Effector CD8-positive, alpha-beta T cell (primary cell): ENCODE results near the gene SRGAP1.

Source experiments
- DNase-seq: peaks from one replicate; lab custom pipeline; 2025; lab: John Stamatoyannopoulos, UW

SRGAP1 gene

DNA sequence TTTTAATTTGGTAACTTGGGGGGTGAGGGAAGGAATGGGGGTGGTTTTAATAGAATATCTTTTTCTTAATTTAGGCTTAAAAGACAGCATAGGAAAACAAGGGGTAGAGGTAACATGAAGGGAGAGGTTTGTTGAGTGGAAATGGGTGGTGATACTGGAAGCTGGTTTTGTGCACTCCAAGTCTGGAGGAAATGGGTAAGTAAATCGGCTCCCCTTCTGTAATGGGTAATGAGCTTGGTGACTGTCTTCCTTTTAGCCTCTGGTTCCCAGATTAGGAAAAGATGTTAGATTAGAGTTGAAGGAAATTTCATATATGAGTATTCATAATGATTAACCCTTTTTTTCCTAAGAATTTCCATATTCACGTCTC is 122.1 kb downstream of the SRGAP1 start:
- no peak for DNase-seq

DNA sequence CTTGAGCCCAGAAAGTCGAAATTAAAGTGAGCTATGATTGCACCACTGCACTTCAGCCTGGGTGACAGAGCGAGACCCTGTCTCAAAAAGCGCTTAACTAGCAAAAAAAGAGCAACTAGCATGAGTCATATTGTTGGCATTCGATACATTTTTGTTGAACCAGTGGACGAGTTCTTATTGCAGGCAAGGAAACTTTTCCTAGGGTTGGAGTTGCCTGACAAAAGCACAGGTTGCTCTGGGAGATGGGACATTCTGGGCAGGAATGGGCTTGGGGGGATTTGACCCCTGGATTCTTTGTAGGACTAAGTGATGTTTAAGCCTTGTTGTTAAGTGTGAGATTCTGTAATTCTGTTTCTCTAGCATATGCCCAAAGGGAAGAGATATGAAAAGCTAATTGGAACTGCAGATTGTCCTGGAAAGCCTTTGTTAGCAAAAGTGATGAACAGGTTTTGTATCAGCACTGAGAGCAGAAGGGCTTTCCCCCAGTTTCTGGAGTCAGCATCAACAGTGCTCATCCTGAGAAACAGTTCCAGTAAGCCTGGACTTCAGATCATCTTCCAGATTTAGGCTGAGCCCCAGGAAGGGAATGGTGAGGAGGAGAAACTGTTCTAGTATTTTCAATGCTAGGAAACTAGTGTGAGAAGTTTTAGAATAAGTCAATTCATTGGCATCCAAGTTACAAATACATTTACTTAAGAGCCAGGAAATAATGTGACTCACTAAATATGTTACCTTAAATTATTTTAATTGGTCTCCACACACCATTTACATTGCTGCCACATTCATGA is 123.1 kb downstream of the SRGAP1 start:
- no peak for DNase-seq

DNA sequence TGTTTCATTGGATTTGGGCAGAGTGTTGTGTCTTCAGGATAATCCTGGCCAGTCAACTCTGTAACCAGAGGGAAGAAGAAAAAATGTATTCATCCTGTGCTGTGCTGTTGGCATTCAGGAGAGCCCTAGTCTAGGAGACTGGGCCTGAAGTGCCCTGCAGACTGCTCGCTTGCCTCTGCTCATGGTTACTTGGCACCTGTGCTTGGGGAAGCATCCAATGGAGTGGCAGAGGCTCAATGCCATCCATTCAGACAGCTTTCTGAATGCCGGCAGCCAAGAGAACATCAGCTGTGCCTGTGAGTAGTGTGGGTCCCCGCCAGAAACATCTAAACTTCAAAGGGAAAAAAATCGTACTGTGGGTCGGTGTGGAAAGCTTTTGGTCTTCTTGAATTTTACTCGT is 124.2 kb downstream of the SRGAP1 start:
- DNase-seq: no peak

DNA sequence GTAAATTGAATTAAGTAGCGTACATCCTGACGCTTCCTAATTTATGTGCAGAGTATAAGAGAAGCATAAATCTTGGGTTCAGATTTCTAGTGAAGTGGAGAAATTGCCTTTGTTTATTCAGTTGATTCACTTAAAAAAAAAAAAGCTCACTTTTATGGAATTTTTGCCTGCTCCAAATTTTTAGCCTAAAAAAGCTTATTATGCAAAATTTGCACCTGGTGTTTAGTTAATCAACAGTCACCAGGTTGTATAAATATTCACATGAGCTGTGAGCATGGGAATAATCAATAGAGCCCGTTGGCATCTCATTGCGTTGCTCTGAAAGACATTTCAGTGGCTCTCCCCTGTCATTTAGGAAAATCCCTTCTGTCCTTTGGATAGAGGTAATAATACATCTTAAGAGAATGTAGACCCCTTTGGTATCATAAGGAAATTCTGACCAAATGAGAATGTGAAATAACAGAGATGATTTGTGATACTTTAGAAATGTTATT is 132.4 kb downstream of the SRGAP1 start:
- no peak for DNase-seq

DNA sequence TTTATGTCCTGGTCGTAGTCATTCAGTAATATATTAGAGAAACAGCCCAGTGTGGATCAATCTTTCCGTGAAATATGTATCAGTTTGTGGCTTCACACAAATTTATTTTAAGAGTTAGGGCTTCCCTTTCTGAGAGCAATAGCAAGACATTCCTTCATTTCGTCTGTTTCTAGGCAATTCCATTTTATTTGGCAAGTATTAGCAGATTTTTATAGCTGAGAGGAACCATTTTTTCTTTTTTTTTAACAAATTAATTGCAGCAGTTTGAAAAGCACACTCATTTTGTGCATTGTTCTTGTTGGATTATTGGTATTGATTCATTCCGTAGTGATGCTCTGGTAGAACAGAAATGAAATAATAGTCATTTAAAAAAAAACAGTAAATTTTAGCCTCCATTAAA is 132.9 kb downstream of the SRGAP1 start:
- DNase-seq: no peak

DNA sequence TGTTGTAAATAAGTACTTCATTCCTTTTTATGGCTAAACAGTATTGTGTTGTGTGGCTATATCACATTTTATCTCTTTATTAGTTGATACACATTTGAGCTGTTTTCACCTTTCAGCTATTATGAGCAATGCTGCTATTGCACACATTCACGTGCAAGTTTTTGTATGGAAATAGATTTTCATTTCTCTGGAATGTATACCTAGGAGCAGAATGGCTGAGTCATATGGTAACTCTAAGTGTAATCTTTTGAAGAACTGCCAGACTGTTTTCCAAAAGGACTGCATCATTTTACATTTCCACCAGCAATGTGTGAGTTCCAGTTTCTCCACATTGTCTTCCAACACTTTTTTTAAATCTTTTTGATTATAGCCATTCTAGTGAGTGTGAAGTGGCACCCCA is 134.0 kb downstream of the SRGAP1 start:
- no peak for DNase-seq

DNA sequence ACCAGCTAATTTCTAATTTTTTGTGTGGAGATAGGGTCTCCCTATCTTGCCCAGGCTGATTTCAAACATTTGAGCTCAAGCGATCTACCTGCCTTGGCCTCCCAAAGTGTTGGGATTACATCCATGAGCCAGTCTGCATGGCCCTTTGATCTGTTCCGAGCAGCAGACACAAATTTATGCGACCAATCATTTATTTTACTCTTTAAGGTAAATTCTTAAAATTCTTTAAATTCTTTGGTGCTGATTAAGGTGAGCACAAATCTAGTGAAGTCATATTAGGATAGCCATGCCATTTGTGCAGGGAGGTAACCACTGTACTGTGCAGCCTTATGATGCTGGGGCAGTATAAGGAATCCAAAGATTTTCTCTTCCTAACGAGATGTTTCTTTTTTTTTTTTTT is 135.7 kb downstream of the SRGAP1 start:
- DNase-seq: no peak

DNA sequence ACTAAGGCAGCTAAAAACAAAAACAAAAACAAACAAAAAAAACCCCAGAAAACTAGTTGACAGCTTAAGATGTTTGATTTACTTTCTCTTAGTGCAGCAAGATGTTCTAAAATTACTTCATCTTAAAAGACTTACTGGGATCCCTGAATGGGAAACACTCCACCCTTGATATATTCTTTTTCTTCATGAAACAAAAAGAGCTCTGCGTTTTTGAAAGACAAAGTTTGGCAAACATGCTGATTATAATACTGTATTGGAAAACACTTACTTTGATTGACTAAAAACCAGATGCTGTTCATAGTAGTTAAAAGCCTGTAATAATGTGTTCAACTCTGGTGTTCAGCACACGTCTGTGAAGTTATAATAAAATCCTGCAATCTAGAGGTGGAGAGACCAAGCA is 136.8 kb downstream of the SRGAP1 start:
- DNase-seq: no peak

DNA sequence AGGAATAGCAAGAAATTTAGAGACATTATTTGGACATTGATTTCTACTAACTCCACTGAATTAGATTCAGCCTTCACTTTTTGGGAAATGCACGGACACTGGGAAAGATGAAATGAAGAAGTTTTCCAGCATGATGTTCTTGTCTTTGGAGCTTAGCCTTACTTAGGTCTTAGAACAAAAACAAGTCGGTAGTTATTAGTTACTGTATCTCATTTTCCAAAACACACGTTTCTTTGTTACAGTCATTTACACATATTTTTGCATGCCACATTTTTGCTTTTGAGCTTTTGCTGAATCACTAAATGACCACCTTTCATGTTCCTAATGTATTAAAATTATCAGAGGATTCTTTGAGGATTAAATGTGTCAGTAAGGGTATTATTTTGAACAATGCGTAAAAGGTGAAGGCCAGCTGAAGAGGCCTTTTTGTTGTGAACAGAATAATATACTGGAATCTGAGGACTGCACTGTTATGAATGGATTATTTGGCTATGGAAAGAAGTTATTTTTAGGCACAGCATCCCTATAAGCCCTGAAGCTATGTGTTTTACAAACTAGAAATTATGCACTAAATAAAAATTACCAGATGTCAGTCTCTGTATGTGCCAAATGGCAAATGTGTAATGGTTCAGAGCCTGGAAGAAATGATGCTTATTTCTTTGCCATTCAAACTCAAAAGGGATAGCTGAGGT is 138.2 kb downstream of the SRGAP1 start:
- DNase-seq: no peak

DNA sequence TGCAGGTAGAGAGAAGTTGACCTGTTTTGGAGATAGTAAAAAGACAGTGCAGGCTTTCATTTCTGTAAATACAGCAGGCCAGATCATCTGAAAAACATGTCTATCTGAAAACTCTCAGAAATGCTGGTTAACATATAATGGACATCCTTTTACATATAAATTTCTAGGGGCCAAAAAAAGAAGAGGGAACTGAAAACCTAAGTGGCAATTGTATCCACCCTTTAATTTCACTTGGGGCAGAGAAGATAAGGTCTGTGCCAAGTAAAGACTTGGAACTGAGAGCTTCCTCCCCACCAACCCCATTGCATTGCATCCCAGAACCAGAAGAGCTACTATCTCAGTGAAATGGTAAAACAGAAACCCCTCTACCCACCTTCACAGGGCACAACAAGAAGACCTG is 141.0 kb downstream of the SRGAP1 start:
- DNase-seq: no peak

DNA sequence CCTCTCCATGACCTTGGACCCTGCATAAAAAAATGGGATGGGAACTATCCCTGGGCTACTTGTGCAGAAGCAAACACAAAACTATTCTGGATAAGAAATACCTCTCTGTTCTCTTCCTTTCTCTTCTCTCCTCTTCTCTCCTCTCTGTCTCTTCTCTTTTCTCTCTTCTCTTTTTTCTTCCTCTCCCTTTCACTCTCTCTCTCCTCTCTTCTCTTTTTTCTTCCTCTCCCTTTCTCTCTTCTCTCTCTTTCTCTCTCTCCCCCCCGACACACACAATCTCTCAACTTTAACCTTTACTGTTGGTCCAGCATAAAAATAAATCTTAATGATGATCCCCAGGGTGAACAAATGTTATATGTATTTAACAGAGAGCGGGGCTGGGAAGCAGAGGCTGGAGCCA is 141.4 kb downstream of the SRGAP1 start:
- DNase-seq: no peak

DNA sequence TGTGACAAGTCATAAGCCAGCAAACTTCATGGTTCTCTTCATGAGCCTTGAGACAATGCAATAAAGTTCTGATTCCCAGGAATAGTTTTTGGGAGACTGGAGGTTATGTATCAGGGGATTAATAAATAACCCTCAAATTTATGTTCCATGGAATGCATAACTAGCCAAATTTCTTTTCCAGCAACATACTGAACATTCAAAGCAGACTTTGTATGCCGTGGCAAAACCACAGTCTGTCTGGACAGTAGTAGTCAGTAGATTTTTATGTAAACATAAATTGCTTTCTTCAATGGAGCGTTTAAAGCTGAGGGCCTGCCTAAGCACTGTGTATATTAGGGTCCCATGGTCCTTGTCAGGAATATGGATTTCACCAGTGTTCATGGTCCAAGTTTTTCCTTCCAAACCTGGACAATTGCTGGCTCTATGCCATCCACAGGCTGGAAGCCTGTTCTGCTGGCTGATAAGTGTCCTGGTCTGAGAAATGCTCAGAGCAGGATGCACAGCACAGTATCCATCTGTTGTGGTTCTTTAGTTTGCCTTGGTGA is 144.9 kb downstream of the SRGAP1 start:
- no peak for DNase-seq

DNA sequence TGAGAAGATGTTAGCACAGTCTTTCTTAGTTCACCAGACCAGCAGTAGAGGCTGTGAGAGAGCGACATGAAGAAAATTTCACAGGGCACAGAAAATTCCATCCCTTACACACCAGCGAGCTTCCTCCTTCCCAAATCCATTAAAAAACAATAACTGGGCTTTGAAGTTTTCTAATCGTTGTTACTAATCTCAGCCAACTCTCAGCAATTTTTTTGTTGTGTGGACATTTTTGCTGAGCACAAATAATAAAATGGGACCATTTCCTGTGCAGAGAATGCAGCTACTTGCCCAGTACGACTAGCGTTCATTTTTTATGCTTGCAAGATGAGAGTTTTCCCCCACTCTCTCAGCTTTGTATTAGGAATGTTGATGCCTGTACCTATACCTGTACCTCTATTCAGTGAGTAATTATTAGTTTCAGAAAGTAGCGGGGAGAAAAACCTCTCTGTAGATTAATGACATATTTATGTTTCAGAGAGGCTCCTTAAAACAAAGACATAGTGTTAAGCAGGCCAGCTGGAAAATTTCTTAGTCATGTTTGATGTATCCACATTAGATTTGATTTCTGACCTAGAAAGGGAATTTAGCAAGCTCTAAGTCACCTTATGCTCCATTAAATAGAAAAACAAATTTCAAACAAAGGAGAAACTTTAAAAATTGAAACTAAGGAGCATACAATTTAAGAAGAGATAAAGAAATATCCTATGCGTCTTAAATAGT is 146.5 kb downstream of the SRGAP1 start:
- no peak for DNase-seq

DNA sequence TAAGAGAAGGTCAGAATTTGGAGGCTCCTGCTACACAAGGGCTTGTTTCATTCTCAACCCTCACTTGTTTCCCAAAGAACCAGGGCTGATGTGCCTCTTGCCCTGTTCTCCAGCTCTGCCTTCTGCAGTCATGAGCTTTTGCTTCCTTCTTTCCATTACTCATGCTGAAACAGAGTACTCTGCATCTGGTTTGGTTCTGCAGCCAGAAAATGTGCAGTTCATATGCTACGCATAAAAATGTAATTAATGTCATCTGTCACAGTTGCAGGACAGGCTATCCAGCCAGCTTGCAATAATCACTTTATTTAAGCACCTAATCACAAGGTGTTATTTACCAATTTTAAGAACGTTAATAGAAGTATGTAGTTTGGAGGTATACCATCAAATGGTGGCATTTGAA is 150.2 kb downstream of the SRGAP1 start:
- no peak for DNase-seq

DNA sequence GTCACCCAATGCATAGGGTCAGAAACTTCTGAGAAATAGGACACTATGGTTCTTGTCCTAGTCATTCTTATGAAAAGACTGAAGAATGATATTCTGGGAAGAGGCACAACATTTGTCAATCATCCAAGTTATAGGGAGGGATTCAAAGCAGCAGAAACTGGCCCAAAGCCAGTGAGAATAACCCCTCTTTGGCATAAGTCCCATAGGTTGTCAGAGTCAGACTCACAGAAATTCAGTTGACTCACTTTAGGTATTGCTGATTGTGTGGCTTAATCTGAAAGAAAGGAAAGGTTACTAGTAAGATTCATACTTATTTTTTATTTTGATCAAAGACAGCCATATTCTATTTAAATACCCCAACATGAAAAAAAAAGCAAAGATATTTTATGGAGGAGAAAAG is 151.0 kb downstream of the SRGAP1 start:
- no peak for DNase-seq

DNA sequence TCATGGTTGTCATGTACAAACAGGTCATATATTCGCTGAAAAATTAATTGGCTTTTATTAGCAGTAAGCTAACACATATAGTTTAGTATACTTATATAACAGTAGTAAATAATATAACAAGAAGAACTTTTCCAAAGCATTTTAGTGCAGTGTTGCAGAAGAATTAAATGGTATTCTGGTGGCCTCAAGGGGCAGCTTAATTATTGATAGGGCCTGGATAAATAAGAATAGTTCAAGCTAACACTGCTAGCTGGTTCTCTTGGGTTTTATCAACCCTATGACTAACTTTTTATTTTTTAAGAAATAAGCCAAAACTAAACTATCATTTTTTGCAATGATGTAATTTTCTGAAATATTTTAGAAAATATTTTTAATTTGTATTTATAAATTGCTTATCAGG is 152.1 kb downstream of the SRGAP1 start:
- no peak for DNase-seq

DNA sequence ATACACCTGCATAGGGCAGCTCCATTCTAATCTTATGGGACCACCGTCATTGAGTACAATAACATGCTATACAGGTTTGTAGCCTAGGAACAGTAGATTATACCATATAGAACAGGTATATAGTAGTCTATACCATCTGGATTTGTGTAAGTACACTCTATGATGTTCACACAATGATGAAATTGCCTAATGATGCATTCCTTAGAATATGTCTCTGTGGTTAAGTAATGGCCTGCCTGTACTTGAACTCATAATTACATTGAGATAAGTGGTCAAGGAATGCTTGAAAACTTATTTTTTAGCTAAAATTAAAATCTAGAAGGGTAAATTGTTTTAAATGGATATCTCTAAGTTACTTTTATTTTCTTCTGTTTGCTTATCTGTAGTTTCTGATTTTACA is 152.7 kb downstream of the SRGAP1 start:
- DNase-seq: no peak

DNA sequence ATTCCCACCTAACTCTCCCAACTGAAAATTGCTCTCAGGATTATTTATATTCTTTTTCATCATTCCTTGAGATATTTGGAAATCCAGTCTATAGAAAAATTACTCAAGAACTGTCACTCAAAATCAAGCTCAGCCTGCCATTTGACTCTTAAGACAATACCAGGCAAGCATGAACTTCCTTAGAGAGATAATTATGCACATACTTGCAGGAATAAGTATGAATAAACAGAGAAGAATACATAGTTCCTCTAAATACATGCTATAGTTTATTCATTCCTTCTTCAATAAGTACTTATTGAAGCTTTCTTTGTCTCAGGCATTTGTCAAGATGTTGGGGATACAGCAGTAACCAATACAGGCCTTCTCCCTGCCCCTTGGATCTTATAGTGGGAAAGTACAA is 154.1 kb downstream of the SRGAP1 start:
- no peak for DNase-seq

DNA sequence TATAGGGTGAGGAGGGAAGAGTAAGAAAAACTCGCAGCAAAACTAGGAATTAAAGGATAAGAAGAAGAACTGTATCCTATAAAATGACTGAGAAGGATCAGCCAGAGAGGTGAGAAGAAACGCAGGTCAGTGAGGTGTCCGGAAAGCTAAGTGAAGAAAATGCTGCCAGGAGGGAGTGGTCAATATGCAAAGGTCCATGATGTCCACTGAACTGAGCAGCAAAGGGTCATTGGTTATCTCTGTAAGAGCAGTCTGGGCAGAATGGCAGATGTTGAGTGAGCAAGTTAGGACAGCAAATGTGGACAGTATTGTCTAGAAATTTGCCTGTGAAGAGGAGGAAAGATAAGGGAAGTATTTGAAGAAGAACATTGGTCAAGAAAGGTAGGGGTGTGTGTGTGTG is 155.4 kb downstream of the SRGAP1 start:
- no peak for DNase-seq

DNA sequence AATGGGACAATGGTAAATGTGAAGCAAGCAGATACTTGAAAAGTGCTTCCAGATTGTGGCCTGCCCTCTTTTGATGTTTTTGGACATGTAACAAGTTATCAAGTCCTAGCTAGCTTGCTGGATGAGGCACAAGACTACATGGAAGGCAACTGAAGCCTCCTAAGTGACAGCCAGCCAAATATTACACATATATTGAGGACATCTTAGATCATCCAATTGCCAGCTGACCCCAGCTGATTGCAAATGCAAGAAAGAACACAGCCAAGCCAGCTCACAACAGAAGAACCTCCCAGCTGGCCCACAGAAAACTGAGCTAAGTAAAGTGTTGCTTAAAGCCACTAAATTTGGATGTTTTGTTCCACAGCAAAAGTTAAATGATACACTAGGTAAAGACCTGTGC is 156.9 kb downstream of the SRGAP1 start:
- DNase-seq: no peak

DNA sequence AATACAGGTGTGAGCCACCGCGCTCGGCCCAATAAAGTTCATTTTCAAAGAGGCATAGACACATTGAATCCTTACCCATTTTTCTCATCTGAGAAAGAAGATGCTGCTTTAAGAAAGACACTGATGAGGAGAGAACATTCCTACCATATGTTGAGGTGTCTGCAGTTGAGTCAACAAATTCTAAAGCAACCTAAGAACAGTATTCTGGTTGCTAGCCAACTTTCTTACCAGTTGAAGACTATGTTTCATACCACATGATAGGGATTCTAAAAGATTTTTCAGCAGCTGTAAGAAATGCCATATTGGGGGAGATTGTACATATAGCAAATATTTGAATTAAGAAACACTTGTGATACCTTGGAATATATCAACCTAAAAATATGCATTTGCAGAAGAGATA is 160.1 kb downstream of the SRGAP1 start:
- DNase-seq: no peak

DNA sequence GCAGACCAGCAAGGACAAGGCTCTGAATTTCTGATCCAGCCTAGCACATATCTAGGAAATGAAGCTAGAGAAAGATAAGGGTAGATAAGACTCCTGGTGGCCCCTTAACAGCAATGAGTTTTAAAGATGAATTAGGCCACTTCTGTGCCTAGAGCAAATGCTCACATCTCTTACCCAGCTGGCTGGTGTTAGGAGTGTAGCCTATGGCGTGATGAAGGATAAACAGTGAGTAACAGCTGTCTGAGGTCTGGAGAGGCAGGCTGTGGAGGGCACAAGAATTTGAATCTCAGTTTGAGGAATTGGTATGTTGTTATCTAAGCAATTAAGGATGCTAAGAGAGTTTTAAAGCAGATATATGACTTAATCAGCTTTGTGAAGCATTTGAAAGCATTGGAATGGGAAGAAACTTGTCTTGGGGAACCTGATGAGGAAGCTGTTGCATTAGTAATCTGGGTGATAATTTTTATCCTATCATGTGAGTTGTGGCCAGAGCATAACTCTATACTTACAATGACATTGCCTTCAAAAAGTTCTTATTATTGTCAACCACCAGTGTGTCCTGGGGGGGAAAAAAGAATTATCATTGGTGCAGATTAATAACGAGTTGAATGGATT is 161.8 kb downstream of the SRGAP1 start:
- DNase-seq: no peak
